ENCODE measurements around the gene HNF4A.

The HNF4A gene

DNA sequence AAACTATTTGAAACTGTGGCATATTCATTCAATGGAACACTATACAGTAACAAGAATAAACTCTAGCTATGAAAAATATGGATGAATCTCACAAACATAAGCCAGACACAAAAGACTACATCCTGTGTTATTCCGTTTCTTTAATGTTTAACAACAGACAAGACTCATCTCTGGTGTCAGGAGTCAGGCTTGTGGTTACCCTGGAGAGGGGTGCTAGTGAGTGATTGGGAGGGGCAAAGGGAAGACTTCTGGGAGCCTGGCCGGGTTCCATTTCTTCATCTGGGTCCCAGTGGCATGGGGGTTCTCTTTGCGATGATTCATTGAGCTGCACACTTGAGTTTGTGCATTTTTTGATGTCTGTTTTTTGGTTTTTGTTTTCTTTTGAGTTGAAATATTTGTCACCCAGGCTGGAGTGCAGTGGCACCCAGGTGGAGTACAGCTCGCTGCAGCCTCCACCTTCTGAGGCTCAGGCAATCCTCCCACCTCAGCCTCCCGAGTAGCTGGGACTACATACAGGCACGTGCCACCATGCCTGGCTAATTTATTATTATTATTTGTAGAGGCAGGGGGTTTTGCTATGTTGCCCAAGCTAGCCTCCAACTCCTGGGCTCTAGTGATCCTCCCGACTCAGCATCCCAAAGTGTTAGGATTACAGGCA is 98.9 kb downstream of the HNF4A start:
- TF ChIP-seq EGR1 (IDR thresholded peaks at IDR 0.05): no peak
- no peak for TF ChIP-seq ZBTB7A (IDR thresholded peaks at IDR 0.05; ENCODE audit: low read depth)
- no peak for TF ChIP-seq TCF12 (IDR thresholded peaks at IDR 0.05; ENCODE audit: low read depth)
- TF ChIP-seq, protein P1, sequence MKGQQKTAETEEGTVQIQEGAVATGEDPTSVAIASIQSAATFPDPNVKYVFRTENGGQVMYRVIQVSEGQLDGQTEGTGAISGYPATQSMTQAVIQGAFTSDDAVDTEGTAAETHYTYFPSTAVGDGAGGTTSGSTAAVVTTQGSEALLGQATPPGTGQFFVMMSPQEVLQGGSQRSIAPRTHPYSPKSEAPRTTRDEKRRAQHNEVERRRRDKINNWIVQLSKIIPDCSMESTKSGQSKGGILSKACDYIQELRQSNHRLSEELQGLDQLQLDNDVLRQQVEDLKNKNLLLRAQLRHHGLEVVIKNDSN (IDR thresholded peaks at IDR 0.05): no peak
- no peak for TF ChIP-seq FOXM1 (IDR thresholded peaks at IDR 0.05; ENCODE audit: borderline replicate concordance, low read depth)
- TF ChIP-seq YY1 (IDR thresholded peaks at IDR 0.05; ENCODE audit: low read depth): no peak
- no peak for TF ChIP-seq RAD21 (IDR thresholded peaks at IDR 0.05; ENCODE audit: low read depth)
- TF ChIP-seq TEAD4 (IDR thresholded peaks at IDR 0.05): no peak
- TF ChIP-seq NFIC (IDR thresholded peaks at IDR 0.05): no peak
- TF ChIP-seq CREB1 (IDR thresholded peaks at IDR 0.05; ENCODE audit: low read depth): no peak
- TF ChIP-seq EP300 (IDR thresholded peaks at IDR 0.05; ENCODE audit: borderline replicate concordance): no peak
- TF ChIP-seq, protein P2, sequence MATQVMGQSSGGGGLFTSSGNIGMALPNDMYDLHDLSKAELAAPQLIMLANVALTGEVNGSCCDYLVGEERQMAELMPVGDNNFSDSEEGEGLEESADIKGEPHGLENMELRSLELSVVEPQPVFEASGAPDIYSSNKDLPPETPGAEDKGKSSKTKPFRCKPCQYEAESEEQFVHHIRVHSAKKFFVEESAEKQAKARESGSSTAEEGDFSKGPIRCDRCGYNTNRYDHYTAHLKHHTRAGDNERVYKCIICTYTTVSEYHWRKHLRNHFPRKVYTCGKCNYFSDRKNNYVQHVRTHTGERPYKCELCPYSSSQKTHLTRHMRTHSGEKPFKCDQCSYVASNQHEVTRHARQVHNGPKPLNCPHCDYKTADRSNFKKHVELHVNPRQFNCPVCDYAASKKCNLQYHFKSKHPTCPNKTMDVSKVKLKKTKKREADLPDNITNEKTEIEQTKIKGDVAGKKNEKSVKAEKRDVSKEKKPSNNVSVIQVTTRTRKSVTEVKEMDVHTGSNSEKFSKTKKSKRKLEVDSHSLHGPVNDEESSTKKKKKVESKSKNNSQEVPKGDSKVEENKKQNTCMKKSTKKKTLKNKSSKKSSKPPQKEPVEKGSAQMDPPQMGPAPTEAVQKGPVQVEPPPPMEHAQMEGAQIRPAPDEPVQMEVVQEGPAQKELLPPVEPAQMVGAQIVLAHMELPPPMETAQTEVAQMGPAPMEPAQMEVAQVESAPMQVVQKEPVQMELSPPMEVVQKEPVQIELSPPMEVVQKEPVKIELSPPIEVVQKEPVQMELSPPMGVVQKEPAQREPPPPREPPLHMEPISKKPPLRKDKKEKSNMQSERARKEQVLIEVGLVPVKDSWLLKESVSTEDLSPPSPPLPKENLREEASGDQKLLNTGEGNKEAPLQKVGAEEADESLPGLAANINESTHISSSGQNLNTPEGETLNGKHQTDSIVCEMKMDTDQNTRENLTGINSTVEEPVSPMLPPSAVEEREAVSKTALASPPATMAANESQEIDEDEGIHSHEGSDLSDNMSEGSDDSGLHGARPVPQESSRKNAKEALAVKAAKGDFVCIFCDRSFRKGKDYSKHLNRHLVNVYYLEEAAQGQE (IDR thresholded peaks at IDR 0.05; ENCODE audit: low read depth): no peak
- TF ChIP-seq, protein P3, sequence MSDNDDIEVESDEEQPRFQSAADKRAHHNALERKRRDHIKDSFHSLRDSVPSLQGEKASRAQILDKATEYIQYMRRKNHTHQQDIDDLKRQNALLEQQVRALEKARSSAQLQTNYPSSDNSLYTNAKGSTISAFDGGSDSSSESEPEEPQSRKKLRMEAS (IDR thresholded peaks at IDR 0.05): no peak

DNA sequence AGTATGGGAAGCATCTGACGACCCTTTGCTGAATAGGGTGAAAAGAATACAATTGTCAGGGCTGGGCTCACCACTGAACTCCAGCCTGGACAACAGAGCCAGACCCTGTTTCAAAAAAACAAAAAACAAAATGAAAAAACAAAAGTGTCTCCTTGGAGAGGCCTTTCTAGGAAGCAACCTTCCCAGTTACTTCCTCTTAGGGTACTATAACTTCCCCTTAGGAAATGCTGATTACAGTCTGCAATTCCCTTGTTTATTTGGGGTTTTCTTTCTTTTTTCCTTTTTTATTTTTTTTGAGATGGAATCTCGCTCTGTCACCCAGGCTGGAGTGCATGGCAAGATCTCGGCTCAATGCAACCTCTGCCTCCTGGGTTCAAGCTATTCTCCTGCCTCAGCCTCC is 99.6 kb downstream of the HNF4A start:
- TF ChIP-seq YY1 (IDR thresholded peaks at IDR 0.05; ENCODE audit: low read depth): no peak

DNA sequence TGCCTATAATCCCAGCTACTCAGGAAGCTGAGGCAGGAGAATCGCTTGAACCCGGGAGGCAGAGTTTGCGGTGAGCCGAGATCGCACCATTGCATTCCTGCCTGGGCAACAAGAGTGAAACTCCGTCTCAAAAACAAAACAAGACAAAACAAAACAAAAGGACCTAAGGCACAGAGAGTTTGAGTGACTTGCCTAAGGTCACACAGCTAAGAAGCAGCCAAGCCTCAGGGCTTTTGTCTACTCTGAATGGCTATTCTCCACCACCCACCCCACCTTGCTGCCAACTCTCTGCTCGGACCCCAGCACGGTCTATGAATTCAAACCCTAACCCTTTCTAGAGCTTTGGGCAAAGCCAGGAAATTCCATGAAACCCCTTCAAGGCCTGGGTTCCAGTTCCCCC is 101.1 kb downstream of the HNF4A start:
- no peak for TF ChIP-seq FOXM1 (IDR thresholded peaks at IDR 0.05; ENCODE audit: borderline replicate concordance, low read depth)
- TF ChIP-seq TCF12 (IDR thresholded peaks at IDR 0.05; ENCODE audit: low read depth): no peak
- TF ChIP-seq TEAD4 (IDR thresholded peaks at IDR 0.05): no peak
- no peak for TF ChIP-seq EP300 (IDR thresholded peaks at IDR 0.05; ENCODE audit: borderline replicate concordance)
- no peak for TF ChIP-seq EGR1 (IDR thresholded peaks at IDR 0.05)
- TF ChIP-seq RAD21 (IDR thresholded peaks at IDR 0.05; ENCODE audit: low read depth): no peak
- TF ChIP-seq, protein P1 (IDR thresholded peaks at IDR 0.05): no peak
- no peak for TF ChIP-seq CEBPB (IDR thresholded peaks at IDR 0.05)
- TF ChIP-seq, protein P2 (IDR thresholded peaks at IDR 0.05; ENCODE audit: low read depth): no peak
- no peak for TF ChIP-seq TAF1 (IDR thresholded peaks at IDR 0.05; ENCODE audit: low read depth)
- no peak for TF ChIP-seq NFIC (IDR thresholded peaks at IDR 0.05)
- TF ChIP-seq CREB1 (IDR thresholded peaks at IDR 0.05; ENCODE audit: low read depth): no peak
- TF ChIP-seq ZBTB7A (IDR thresholded peaks at IDR 0.05; ENCODE audit: low read depth): no peak

DNA sequence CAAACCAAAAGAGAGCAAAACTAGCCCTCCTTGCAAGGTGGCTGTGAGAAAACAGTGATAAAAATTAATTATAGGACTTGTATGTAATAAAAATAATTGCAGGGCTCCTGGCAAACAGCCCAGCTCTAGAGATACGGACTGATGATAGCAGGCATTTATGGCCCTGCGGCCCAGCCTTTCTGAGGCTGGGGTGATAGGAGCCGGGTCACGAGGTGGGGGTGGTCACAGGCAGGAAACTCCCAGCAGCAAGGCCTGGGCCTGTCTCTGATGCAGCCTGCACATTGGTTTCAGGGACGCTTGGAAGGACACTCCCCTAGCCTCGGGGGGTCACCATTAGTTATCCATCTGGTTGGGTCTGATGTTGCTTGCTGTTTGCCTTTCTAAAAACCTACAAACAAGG is 101.5 kb downstream of the HNF4A start:
- TF ChIP-seq TCF12 (IDR thresholded peaks at IDR 0.05; ENCODE audit: low read depth) (no peak), ZBTB7A (IDR thresholded peaks at IDR 0.05; ENCODE audit: low read depth) (no peak)

DNA sequence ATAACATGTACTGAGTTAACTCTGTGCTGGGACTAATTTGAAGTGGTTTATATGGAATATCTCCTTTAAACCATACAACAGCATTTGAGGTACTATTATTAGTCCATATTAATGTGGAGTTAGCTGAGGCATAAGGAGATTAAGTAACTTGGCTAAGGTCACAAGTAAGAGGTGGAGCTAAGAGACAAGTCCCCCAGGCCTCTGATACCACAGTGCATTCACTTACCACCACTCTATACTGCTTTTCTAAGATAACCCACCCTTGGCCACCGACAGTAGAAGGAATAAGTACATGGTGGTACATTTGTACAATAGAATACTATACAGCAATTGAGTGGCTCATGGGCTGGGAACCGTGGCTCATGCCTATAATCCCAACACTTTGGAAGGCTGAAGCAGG is 103.8 kb downstream of the HNF4A start:
- TF ChIP-seq, protein P1 (IDR thresholded peaks at IDR 0.05): no peak
- TF ChIP-seq TEAD4 (IDR thresholded peaks at IDR 0.05): no peak
- TF ChIP-seq, protein P3 (IDR thresholded peaks at IDR 0.05): no peak
- no peak for TF ChIP-seq FOXM1 (IDR thresholded peaks at IDR 0.05; ENCODE audit: borderline replicate concordance, low read depth)
- no peak for TF ChIP-seq CEBPB (IDR thresholded peaks at IDR 0.05)
- TF ChIP-seq ZBTB7A (IDR thresholded peaks at IDR 0.05; ENCODE audit: low read depth): no peak
- TF ChIP-seq EP300 (IDR thresholded peaks at IDR 0.05; ENCODE audit: borderline replicate concordance): no peak
- TF ChIP-seq TAF1 (IDR thresholded peaks at IDR 0.05; ENCODE audit: low read depth): no peak
- no peak for TF ChIP-seq EGR1 (IDR thresholded peaks at IDR 0.05)
- no peak for TF ChIP-seq YY1 (IDR thresholded peaks at IDR 0.05; ENCODE audit: low read depth)
- no peak for TF ChIP-seq TCF12 (IDR thresholded peaks at IDR 0.05; ENCODE audit: low read depth)
- no peak for TF ChIP-seq CREB1 (IDR thresholded peaks at IDR 0.05; ENCODE audit: low read depth)
- no peak for TF ChIP-seq NFIC (IDR thresholded peaks at IDR 0.05)
- TF ChIP-seq RAD21 (IDR thresholded peaks at IDR 0.05; ENCODE audit: low read depth): no peak
- TF ChIP-seq, protein P2 (IDR thresholded peaks at IDR 0.05; ENCODE audit: low read depth): no peak

Data from Ishikawa (cell line).